K562 (cell line): Measurements from ENCODE around the gene ANKZF1. TPM values are rescaled to one million over a fixed set of nuclear protein-coding genes. Genes with fewer than 3 reads are reported as not detected.

Experiments used
- GABPA ChIP-seq: fragments of 200-800 bp; sonication (Bioruptor generic); conservative IDR thresholded peaks from 2 replicates; pipeline ENCODE4 v1.6.1; 2016; ENCODE audit warnings: low read depth, missing genetic modification characterization, missing compliant biosample characterization
- ID3 ChIP-seq, 2 experiments: fragments of 250-450 bp in 1 of 2; fragments of 450-650 bp in 1 of 2; sonication (Bioruptor Pico) in 1 of 2; IDR thresholded peaks; 2 replicates each; pipeline versions ENCODE4 v1.6.1 to v1.8.0; 2016 to 2021; ENCODE audit warnings: mild to moderate bottlenecking in 2 of 2, moderate library complexity in 2 of 2, missing compliant biosample characterization in 1 of 2, missing genetic modification characterization in 1 of 2
- KLF1 ChIP-seq: fragments of 450-650 bp; IDR thresholded peaks from 2 replicates; pipeline ENCODE4 v1.6.1; 2016; ENCODE audit warnings: missing genetic modification characterization, missing compliant biosample characterization
- PHF8 ChIP-seq: fragments of 200-600 bp; sonication (generic); IDR thresholded peaks from 2 replicates; pipeline ENCODE4 v1.6.1; 2012; ENCODE audit warnings: mixed run types, mild to moderate bottlenecking, inconsistent platforms, low read length, moderate library complexity, borderline replicate concordance
- SIN3B ChIP-seq: fragments of 450-650 bp; IDR thresholded peaks from 2 replicates; pipeline ENCODE4 v1.6.1; 2017; ENCODE audit warnings: low read depth, mild to moderate bottlenecking, moderate library complexity
- SREBF1 ChIP-seq: fragments of 150-350 bp; IDR thresholded peaks from 2 replicates; pipeline ENCODE4 v1.6.1; 2014; ENCODE audit warnings: antibody characterized with exemption, low read depth, low read length, borderline replicate concordance
- TEAD1 ChIP-seq, 2 experiments: fragments of 450-650 bp in 1 of 2; sonication (generic) in 1 of 2; formaldehyde crosslinking; IDR thresholded peaks; 2 replicates each; pipeline versions ENCODE4 v1.4.0 to v1.8.0; 2020 to 2022; ENCODE audit warnings: mild to moderate bottlenecking in 2 of 2, missing genetic modification reagents in 1 of 2
- TFE3 ChIP-seq: fragments of 450-650 bp; formaldehyde crosslinking; IDR thresholded peaks from 2 replicates; pipeline ENCODE4 v1.4.0; 2020; ENCODE audit warnings: mild to moderate bottlenecking, mixed read lengths
- YY1 ChIP-seq, 3 experiments: IDR thresholded peaks; 2 replicates each; pipeline ENCODE4 v1.6.1; 2011; ENCODE audit warnings: low read length in 2 of 3, mild to moderate bottlenecking in 2 of 3, moderate library complexity in 2 of 3, borderline replicate concordance in 1 of 3, control low read depth in 1 of 3, low read depth in 1 of 3; ENCODE audit not compliant: insufficient read depth in 3 of 3, insufficient replicate concordance in 2 of 3, control insufficient read depth in 1 of 3, insufficient read length in 1 of 3; ENCODE audit errors: extremely low read depth in 1 of 3
- ZBTB11 ChIP-seq, 3 experiments: fragments of 200-800 bp in 1 of 3; fragments of 250-450 bp in 1 of 3; fragments of 450-650 bp in 1 of 3; sonication (Bioruptor Pico) in 1 of 3; sonication (Bioruptor generic) in 1 of 3; formaldehyde crosslinking in 1 of 3; IDR thresholded peaks; 2 replicates each; pipeline versions ENCODE4 v1.6.1 to v1.8.0; 2016 to 2022; ENCODE audit warnings: mild to moderate bottlenecking in 2 of 3, missing genetic modification characterization in 2 of 3, missing compliant biosample characterization in 1 of 3, moderate library complexity in 1 of 3
- ZBTB8A ChIP-seq: fragments of 450-650 bp; IDR thresholded peaks from 2 replicates; pipeline ENCODE4 v1.6.1; 2018; ENCODE audit warnings: mild to moderate bottlenecking, moderate library complexity; ENCODE audit not compliant: partially characterized antibody
- ZNF134 ChIP-seq: fragments of 250-450 bp; sonication (Bioruptor Pico); conservative IDR thresholded peaks from 2 replicates; pipeline ENCODE4 v1.4.0; 2020
- ZNF311 ChIP-seq: fragments of 250-450 bp; sonication (Bioruptor Pico); IDR thresholded peaks from 2 replicates; pipeline ENCODE4 v1.4.0; 2020; ENCODE audit warnings: mild to moderate bottlenecking, moderate library complexity
- polyA plus RNA-seq, 8 experiments: library from polyadenylated mRNA; depleted of rRNA in 4 of 8; stranded (reverse) in 5 of 8; unstranded in 3 of 8; fragments of >200 nt; fragmentation: Nextera tagmentation in 2 of 8; fragmentation: Illumina TruSeq in 1 of 8; extraction: Ambion mirVana in 2 of 8; extraction: Trizol in 1 of 8; gene quantifications; 2 replicates each; pipeline versions ENCODE4 v1.2.1 to v1.2.3, GENCODE V29; 2011 to 2014; ENCODE audit warnings: inconsistent platforms in 1 of 8, missing spikeins in 1 of 8
- total RNA-seq, 7 experiments: library from RNA; depleted of rRNA in 6 of 7; stranded (reverse); fragments of >200 nt in 6 of 7; fragmentation: Illumina TruSeq in 2 of 7; extraction: Trizol in 2 of 7; gene quantifications; 2 replicates each; pipeline versions ENCODE4 v1.2.1 to v1.2.3, GENCODE V29; 2011 to 2021; ENCODE audit warnings: low replicate concordance in 1 of 7

ANKZF1 gene
- total and polyA plus RNA-seq, 9 of the 15 experiments (the other 6 are each of a cell fraction or from before 2014, with no cell fraction given): 3.1 to 60.6 (median 31.0) TPM

GRCh38 chr2:219279151-219279915 lies 49.7 kb downstream of the ANKZF1 start, which contains the start of gene DNAJB2 (continued):
- TF ChIP-seq ZBTB11 (CRISPR knock-in tag; IDR thresholded peaks at IDR 0.05) (peak in 1 of 3 experiments; percentile 88; a peak in 2 of 6 replicates), ZNF311 (CRISPR knock-in tag) (peak; percentile 89), YY1 (IDR thresholded peaks at IDR 0.05; ENCODE audit: borderline replicate concordance in 1 of 3, control insufficient read depth in 1 of 3, extremely low read depth in 1 of 3, insufficient read depth in 3 of 3, insufficient read length in 1 of 3, insufficient replicate concordance in 2 of 3, low read depth in 1 of 3, low read length in 2 of 3) (peak in 1 of 3 experiments; percentile 36), ZNF134 (CRISPR knock-in tag) (peak; percentile 45; the same call in 1 of the 2 replicates), KLF1 (tag) (peak; percentile 87), SIN3B (no peak), GABPA (tag) (peak; percentile 63; the same call in 1 of the 2 replicates), SREBF1 (no peak), TFE3 (CRISPR knock-in tag) (no peak), TEAD1 (CRISPR knock-in tag; IDR thresholded peaks at IDR 0.05) (peak; percentile 81 to 91; a peak in 3 of 4 replicates), ID3 (CRISPR knock-in tag; IDR thresholded peaks at IDR 0.05) (no peak), ID3 (tag; IDR thresholded peaks at IDR 0.05) (peak; percentile 93), ZBTB8A (no peak), PHF8 (peak; percentile 25; the same call in 1 of the 2 replicates)
